GM23248 (cell line): ENCODE data around the gene ABCG1.

Experiments
- EZH2 ChIP-seq: fragments of 200-600 bp; sonication (generic); IDR thresholded peaks from 2 replicates; pipeline ENCODE4 v1.6.1; 2018; ENCODE audit warnings: antibody characterized with exemption, mild to moderate bottlenecking; ENCODE audit not compliant: insufficient read depth, poor library complexity, severe bottlenecking
- EZH2phosphoT487 ChIP-seq: fragments of 200-600 bp; sonication (generic); IDR thresholded peaks from 2 replicates; pipeline ENCODE4 v1.6.1; 2018; ENCODE audit warnings: antibody characterized with exemption, moderate library complexity, mild to moderate bottlenecking, low read depth; ENCODE audit not compliant: insufficient read depth

DNA sequence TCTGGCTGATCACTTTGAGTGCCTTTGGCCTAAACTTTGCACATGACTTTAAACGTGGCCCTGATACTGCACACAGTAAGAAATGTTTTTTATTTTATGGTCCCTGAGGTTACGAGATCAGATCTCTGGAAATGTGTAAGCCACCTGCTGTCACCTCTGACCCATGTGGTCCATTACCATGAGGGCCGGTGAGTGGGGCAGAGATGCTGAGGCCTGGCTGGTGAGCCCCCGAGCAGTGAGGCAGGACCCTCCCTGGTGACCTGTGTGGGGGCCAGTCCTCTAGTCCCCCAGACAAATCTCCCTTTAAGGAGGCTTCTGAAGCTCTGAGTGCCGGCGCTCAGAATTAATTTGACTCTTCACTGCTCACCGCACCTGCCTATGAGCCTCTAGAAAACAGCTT lies 83.9 kb downstream of the ABCG1 start:
- TF ChIP-seq EZH2phosphoT487 (no peak), EZH2 (no peak)
